Measurements from ENCODE around the gene IGFL1. TPM values are rescaled to one million over a fixed set of nuclear protein-coding genes. Genes with fewer than 3 reads are reported as not detected.

IGFL1 gene
- total and polyA plus RNA-seq, 2 of the 8 experiments (the other 6 are each of a cell fraction or from before 2014, with no cell fraction given), result not detected

GRCh38 chr19:46217476-46217875, 12.1 kb upstream of the IGFL1 start (continued):
- no peak for TF ChIP-seq CHD7 (IDR thresholded peaks at IDR 0.05; ENCODE audit: insufficient replicate concordance, low read length)
- TF ChIP-seq E2F6 (IDR thresholded peaks at IDR 0.05), result no peak
- TF ChIP-seq CBX5 (IDR thresholded peaks at IDR 0.05; ENCODE audit: low read depth, low read length), result no peak
- no peak for TF ChIP-seq EP300 (IDR thresholded peaks at IDR 0.05; ENCODE audit: borderline replicate concordance in 1 of 2, low read depth in 2 of 2, low read length in 2 of 2)
- no peak for TF ChIP-seq CEBPB (IDR thresholded peaks at IDR 0.05; ENCODE audit: low read depth, low read length)
- TF ChIP-seq RAD21 (IDR thresholded peaks at IDR 0.05 in 1 of 2, conservative IDR thresholded peaks at IDR 0.05 in 1 of 2; ENCODE audit: low read depth in 2 of 2, low read length in 2 of 2), result no peak
- no peak for TF ChIP-seq SAP30 (IDR thresholded peaks at IDR 0.05; ENCODE audit: insufficient read depth, insufficient replicate concordance, low read length)

All from H1 (cell line).